Uterus (tissue), 2 donors: ENCODE measurements around the gene PDK2.

ENCODE experiments used
- CTCF ChIP-seq, 4 experiments: fragments of 200-600 bp in 2 of 4; fragments of 450-650 bp in 2 of 4; sonication (generic) in 2 of 4; IDR thresholded peaks; one replicate each; pipeline ENCODE4 v1.5.1; 2016 to 2019; ENCODE audit warnings: antibody characterized with exemption in 4 of 4, mild to moderate bottlenecking in 2 of 4, moderate library complexity in 1 of 4
- POLR2A ChIP-seq, 2 donors: fragments of 450-650 bp; IDR thresholded peaks; one replicate each; pipeline ENCODE4 v1.6.1; 2016; ENCODE audit warnings: antibody characterized with exemption in 2 of 2, mild to moderate bottlenecking in 1 of 2, moderate library complexity in 1 of 2

DNA sequence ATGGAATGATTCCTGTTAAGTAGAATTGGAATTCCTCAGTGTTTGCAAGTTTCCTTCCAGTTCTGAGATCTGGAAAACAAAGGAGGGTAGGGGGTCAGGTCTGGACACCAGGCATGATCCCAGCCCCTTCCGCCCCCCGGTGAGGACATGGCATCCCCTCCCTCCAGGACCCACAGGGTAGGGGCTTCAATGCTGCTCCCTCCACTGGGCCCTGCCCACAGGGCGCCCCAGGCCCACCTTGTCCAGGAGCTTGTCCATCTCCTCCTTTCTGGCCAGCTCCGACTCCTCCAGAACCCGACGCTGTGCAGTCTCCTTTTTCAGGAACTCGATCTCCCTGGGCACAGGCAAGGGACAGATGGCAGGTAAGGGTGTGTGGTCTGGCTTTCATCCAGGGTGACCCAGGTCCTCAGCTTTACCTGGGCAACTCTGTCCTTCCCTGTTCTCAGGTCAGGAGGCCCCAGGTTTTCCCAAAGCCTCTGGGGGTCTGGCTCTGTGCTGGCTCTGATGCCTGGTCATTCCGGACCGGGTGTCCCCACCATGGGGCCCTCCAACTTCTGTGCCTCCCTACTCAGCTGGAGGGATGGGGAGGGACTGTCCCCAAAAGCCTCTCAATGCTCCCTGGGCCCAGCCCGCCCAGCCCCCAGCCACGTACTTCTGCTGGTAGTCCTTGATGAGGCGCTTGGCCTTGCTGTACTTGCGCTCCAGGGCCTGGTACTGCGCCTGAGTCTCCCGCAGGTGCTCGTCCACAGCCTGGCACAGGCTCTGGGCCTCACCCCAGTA, 40.4 kb downstream of the PDK2 start:
- no peak for TF ChIP-seq POLR2A (IDR thresholded peaks at IDR 0.05)
- no peak for TF ChIP-seq CTCF (IDR thresholded peaks at IDR 0.05)
